Hepatocyte (in vitro differentiated cells): ENCODE results near the gene NEB.

Experiments
- EZH2 ChIP-seq: fragments of 200-600 bp; sonication (generic); IDR thresholded peaks from 2 replicates; pipeline ENCODE4 v1.6.1; 2016; ENCODE audit warnings: antibody characterized with exemption, mild to moderate bottlenecking, borderline replicate concordance
- EZH2phosphoT487 ChIP-seq: fragments of 200-600 bp; sonication (generic); IDR thresholded peaks from one replicate; pipeline ENCODE4 v1.6.1; 2018; ENCODE audit warnings: antibody characterized with exemption, mild to moderate bottlenecking, low read depth, moderate library complexity; ENCODE audit not compliant: unreplicated experiment, severe bottlenecking
- TF ChIP-seq, protein P1 (sequence below): fragments of 200-600 bp; sonication (generic); IDR thresholded peaks from 2 replicates; pipeline ENCODE4 v1.5.1; 2016; ENCODE audit warnings: antibody characterized with exemption, mild to moderate bottlenecking; ENCODE audit not compliant: poor library complexity

DNA sequence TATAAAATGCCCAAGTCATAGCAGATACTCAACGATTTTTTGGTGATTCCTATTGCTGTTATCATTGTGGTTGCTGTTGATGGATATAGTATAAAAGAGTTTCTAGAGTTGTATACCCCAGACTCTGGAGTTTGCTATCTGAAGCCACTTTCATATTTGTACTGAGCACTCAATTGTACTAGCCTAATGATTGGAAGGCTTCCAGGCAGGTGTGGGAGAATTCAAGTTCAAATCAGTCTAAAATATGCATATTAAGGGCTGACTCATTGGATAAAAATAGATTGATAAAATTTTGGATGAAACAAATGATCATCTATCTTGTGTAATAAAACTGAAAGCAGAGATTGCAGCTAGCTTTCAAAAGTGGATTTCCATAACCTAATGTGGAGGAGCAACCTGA is 122.9 kb downstream of the NEB start:
- TF ChIP-seq, protein P1, sequence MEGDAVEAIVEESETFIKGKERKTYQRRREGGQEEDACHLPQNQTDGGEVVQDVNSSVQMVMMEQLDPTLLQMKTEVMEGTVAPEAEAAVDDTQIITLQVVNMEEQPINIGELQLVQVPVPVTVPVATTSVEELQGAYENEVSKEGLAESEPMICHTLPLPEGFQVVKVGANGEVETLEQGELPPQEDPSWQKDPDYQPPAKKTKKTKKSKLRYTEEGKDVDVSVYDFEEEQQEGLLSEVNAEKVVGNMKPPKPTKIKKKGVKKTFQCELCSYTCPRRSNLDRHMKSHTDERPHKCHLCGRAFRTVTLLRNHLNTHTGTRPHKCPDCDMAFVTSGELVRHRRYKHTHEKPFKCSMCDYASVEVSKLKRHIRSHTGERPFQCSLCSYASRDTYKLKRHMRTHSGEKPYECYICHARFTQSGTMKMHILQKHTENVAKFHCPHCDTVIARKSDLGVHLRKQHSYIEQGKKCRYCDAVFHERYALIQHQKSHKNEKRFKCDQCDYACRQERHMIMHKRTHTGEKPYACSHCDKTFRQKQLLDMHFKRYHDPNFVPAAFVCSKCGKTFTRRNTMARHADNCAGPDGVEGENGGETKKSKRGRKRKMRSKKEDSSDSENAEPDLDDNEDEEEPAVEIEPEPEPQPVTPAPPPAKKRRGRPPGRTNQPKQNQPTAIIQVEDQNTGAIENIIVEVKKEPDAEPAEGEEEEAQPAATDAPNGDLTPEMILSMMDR, result no peak
- no peak for TF ChIP-seq EZH2
- TF ChIP-seq EZH2phosphoT487, result no peak
